GM19043 (cell line): ENCODE measurements around the gene PRR35.

Experiments
- ATAC-seq: cut with Tn5 transposase; IDR thresholded peaks from one replicate; pipeline ENCODE4 v1.9.1; 2021; ENCODE audit warnings: low read depth; ENCODE audit not compliant: unreplicated experiment

Gene PRR35

DNA sequence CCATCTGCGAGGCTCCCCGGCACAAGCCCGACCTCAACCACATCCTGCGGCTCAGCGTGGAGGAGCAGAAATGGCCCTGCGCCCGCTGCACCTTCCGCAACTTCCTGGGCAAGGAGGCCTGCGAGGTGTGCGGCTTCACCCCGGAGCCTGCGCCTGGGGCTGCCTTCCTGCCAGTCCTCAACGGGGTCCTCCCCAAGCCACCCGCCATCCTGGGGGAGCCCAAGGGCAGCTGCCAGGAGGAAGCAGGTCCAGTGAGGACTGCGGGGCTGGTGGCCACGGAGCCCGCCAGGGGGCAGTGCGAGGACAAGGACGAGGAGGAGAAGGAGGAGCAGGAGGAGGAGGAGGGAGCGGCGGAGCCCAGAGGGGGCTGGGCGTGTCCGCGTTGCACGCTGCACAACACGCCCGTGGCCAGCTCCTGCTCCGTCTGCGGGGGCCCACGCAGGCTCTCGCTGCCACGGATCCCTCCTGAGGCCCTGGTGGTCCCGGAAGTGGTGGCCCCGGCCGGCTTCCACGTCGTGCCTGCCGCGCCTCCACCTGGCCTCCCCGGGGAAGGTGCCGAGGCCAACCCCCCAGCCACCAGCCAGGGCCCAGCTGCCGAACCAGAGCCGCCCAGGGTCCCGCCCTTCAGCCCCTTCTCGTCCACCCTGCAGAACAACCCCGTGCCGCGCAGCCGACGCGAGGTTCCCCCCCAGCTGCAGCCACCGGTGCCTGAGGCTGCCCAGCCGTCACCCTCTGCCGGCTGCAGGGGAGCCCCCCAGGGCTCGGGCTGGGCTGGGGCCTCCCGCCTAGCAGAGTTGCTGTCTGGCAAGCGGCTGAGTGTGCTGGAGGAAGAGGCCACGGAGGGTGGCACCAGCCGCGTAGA is 13.1 kb upstream of the PRR35 start:
- no peak for ATAC-seq

DNA sequence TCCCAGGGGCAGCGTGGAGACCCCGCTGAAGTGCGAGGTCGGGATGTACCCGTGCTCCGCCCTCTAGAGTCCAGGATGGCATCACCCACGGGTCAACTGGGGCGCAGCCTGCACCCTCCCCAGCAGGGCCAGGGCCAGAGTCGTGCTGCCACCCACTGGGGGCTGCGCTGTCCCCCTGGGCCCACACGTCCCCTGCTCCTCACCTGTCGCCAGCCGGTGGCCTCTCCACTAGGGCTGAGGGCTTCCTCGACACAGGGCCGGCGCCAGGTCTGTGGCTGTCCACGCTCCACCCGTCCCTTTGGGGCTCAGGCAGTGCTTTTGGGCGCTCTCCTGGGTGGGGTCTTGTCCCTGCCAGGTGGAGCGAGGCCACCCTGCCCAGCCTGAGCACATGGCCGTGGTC is 11.6 kb upstream of the PRR35 start:
- ATAC-seq: no peak

DNA sequence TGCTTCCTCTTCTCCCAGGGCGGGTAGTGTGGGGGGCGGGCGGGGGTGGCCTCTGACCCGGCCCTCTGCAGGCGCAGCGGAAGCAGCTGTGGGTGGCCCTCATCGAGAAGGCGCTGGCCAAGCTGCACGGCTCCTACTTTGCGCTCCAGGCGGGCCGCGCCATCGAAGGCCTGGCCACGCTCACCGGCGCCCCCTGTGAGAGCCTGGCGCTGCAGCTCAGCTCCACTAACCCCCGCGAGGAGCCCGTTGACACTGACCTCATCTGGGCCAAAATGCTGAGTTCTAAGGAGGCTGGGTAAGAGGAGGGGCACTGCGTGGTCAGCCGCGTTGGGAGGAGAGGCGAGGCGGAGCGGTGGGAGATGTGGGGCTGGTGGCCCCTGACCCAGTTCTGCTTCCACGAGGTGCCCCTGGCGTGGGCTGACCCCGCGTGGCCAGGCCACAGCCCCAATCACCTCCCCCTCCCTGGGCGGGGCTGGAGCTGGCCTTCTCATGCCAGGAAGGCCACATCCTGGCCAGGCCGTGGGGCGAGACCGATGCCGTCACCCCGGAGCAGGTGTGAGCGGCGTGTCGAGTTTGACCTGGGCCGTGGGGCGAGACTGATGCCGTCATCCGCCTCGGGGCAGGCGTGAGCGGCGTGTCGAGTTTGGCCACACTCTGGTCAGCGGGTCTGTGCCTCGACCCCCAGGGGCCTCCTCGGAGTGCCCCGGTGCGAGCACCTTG is 10.5 kb upstream of the PRR35 start:
- ATAC-seq: no peak

DNA sequence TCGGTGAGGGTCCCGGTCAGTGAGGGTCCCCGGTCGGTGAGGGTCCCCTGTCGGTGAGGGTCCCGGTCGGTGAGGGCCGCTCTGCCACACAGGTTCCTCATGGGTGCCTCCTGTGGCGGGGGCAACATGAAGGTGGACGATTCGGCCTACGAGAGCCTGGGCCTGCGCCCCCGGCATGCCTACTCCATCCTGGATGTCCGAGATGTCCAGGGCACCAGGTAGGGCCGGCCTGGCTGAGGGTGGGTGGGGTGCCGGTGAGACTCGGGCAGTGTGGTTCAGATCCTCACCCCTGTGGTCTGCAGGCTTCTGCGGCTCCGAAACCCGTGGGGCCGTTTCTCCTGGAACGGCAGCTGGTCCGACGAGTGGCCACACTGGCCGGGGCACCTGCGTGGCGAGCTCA is 9.0 kb upstream of the PRR35 start:
- ATAC-seq: no peak

DNA sequence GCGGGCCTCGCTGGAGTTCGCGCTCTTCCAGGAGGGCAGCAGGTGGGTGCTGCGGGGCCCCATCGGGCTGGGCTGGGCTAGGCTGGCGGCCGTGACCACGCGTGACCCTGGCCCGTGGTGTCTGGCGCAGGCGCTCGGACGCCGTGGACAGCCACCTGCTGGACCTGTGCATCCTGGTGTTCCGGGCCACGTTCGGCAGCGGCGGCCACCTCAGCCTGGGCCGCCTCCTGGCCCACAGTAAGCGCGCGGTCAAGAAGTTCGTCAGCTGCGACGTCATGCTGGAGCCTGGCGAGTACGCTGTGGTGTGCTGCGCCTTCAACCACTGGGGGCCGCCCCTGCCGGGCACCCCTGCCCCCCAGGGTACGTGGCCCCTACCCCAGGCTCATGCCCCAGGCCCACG is 8.0 kb upstream of the PRR35 start:
- no peak for ATAC-seq

DNA sequence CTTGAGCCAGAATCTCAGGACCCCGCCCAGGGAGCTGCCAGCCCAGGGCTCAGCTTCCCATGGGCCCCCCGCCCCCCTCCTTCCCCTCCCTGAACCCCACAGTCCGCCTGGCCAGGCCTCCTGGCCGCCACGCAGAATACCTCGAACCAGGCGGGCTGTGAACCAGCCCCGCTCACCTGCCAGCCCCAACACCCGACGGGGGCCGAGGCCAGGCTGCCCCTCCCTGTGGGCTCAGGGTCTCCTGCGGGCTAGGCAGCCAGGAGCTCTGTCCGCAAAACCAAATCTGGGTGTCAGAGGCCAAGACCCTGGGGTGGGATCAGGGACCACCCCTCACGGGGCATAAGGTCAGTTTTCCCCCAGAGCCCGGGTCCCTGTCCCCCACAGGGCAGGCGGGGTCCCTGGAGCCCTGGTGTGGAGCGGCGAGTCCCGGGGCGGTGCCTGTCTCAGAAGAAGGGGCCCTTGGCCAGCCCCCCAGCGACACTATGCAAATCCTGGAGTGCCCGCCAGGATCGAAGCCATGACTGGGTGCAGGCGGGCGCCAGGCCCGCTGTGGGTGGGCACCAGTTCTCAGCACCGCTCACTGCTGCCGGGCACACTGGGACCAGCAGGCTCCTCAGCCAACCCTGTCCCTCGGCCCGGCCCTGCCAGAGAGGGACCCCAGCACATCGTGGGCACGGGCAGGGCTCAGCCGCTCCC is 6.4 kb upstream of the PRR35 start:
- no peak for ATAC-seq

DNA sequence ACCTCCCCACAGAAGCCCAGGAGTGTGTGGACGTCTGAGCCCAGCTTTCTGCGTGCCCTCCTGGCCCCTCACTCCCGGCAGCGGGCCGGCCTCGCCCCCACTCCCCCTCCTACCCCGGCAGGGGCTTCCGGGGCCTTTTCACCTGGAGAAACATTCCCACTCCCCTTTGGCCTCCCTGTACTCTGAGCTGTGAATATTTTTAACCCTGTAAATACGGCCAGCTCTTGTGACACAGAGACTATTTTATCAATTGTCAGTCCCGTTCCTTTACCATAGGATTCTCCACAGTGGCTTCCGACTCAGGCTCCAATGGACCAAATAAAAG is 5.9 kb upstream of the PRR35 start:
- ATAC-seq: no peak

DNA sequence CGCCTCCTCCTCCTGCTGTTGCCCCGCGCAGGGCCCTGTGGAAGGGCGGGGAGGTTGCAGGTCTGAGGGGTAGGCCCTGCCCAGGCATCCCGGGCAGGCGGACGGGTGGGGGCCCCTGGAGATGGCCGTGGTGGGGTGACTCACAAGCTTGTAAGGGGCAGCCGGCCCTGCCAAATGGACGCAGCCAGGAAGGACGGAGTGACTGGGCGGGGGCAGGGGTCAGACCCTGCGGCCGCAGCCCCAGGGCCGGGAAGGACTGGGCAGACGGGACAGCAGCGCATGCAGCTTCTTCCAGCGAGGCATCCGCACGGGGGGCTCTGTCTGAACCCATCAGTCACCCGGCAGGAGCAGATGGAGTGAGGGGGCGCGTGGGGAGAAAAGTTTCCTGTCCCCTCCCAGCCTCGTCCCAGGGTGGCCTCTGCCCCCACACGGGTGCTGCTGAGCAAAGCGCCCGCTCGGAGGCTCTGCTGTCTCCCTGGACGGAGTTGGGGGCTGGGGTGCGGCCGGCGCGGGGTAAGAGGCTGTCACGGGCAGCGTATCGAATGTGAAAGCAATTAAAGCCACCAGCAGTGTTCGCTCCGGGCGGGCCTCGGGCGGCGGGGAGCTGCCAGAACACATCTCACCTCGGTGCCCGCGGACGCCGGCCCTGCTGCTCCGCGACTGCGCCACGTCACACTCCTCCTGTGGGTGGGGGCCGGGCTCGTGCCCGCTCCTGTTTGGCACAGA is 5.4 kb upstream of the PRR35 start:
- ATAC-seq: no peak

DNA sequence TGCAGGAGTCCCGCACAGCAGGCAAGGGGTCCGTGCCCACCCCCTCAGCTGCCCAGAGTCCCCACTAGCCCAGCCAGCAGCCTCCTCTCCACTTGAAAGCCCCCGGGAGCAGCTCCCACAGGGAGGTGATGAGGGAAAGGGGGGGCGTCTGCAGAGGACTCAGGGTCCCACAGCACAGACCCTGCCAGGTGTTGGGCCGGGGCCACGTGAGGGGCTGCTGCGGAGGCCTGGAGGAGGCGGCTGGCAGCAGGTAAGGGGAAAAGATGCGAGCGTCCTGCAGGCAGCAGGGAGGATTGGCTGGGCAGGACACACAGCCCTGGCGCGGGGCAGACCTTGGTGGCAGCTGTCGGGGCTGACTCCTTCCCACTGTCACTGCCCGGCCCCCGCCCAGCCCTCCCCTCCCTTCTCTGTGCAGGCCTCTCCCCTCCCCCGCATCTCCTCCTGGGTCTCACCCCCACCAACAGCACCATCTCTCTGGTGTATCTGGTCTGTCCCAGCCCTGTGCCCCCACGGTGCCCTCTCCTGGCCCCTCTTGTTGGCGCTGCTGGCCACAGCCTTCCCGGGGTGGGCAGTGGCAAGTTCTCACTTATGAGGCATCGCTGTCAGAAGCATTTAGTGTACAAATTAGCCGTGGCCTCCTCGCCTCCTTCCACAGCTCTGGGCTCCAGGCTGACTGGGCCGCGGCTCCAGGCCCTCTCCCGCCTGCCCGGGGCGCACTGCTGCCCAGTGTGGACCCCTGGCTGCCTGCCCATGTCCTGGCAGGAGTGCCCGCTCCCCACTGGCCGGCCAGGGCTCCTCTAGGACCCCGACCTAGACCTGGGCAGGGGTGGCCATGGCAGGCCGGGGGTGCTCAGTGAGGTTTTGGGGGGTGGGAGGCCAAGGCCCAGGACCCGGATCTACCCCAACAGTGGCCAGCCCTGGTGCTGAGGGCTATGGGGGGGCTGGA is 4.4 kb upstream of the PRR35 start:
- ATAC-seq: no peak

DNA sequence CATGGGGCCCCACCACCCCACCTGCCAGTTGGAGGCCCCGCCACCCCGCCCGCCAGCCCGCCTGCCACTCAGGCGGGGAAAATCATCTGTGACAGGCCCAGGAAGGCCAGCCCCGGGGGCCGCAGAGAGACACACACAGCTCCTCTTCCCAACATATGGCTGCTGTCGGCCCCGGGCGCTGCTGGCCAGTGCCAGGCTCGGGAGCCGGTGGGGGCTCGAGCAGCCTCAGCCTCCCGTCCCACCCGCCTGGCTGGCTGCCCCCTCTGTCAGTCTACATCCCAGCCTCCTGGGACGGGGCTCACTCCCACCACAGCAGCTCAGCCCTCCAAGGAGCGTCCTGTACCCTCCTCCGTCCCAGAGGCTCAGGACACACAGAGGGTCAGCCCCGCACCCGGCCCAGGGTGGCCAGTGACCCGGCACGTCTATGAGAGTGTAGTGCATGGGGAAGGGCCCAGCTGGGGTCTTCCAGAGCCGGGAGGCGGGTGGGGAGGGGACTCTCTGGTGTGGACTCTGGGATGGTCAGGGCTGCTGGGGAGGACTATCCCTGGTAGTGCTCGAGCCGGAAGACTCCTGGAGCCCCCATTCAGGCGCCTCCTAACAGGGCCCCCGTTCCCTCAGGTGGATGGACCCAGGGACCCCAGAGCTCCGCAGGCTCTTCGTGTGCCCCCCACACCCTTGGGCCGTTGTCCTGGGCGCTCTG is 3.6 kb upstream of the PRR35 start:
- ATAC-seq: no peak

DNA sequence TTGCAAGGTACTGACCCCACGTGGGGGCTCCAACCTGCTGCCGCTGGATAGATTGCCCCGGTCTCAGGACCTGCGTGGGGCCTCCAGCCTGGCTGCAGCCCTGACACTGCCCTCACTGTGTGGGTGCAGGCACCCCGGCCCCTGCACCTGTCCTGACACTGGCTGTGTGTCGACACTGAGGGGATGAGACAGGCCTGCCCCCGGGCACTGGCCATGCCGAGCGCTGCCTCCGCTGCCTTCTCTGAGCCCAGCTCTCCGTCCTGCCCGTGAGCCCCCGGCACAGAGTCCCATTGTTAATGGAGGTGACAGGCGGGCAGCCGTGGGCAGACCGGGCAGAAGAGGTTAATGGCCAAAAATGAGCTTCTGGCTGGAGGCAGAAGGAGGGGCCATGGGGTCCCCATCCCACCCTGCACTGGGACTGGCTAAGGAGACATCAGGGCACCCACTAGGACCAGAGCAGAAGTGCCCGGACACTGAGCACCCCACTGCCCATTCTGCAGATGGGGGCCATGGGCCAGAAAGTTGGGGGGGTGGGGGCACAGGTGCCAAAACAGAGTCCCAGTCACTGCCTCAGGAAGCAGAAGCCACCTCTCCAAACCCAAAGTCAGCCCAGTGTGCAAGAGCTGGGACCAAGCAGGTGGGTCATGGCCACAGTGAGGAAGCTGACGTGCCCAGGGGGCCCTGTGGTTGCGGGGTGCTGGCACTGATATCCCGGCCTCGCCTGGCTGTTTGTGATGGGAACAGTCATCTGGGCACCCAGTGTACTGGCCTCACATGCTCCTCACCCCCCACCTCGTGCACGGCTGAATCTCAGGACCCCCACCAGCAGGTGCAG is 2.5 kb upstream of the PRR35 start:
- no peak for ATAC-seq

DNA sequence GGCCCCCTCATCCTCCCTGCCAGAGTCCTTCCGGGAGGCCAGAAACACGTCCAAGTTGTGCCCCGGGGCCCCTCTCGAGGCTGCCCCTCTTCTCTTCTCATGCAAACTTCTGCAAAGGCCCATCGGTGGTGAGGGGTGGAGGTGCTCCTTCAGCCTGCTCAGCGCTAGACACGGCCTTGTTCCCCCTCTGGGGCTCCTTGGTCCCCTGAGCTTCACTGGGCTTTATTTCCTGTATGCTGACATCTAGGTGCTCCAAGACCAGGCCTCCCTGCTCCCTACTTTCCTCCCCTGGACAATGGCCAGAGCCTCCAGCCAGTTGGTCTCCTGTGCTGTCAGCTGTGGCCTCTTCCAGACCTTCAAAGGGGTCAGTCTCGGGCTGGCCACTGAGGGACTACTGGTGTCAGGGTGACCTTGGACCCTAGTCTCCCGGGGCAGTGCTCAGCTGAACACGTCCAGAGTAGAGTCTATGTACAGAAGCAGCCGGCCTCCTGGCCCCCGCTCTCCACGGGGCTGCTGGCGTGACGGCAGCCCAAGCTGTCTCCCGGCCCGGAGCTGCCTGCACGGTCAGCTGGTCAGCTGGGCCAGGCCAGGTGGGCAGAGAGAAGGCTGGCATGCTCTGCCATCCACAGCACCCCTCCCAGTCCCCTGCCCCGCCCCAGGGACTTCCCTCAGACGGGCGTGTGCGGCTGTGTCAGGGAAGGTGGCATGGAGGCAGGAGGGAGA is 1.7 kb upstream of the PRR35 start:
- ATAC-seq: no peak

DNA sequence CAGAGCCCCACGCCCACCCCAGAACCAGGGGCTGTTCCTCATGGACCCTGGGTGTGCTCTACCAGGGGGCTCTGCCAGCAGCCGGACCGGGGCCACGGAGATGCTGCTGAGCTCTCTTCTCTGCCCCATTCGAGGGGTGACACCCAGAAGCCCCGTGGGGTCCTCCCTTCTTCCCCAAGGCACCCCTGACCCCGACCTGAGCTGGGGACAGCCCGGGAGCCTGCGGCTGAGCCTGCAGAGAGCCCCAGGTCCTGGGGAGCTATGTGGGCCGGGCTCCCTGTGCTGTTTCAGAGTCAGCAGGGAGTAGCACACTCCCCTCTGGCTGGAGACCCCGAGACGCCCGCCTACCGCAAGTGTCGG is 1.2 kb upstream of the PRR35 start:
- no peak for ATAC-seq

DNA sequence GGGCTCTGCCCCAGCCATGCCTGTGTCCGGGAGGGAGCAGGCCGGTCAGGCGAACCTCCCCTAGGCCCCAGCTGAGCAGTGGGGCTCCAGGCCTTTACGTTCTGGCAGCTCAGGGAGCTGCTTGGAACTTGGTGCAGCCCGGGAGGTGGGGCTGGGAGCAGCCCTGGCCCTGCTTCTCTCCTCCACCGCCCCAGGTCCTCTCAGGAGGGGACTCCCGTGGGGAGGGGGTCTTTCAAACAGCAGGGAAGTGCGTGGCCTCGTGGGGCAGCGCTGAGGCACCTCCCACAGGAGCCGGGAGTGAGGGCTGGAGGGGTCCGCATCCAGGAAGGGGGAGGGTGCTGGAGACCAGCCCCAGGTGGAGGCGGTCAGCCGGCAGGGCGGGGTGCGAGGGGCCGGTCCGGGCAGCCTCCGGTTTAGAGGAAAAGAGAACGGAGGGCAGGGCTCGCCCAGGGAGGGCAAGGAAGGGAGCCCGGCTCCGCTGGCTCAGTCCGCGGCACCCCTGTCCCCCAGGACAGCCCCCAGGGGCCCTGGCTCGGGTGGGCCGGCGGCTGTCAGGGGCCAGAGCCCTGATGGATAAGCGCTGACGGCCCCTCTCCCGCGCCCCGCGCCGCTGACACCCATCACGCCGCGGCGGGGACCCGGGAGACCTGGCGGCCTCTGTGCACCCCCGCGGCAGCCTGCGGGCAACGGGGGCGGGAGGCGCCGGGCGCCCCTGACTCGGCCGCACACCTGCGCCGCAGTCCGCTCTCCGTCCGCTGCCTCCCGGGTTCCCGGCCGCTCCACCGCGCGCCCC is 587 bp upstream of the PRR35 start:
- ATAC-seq: no peak

DNA sequence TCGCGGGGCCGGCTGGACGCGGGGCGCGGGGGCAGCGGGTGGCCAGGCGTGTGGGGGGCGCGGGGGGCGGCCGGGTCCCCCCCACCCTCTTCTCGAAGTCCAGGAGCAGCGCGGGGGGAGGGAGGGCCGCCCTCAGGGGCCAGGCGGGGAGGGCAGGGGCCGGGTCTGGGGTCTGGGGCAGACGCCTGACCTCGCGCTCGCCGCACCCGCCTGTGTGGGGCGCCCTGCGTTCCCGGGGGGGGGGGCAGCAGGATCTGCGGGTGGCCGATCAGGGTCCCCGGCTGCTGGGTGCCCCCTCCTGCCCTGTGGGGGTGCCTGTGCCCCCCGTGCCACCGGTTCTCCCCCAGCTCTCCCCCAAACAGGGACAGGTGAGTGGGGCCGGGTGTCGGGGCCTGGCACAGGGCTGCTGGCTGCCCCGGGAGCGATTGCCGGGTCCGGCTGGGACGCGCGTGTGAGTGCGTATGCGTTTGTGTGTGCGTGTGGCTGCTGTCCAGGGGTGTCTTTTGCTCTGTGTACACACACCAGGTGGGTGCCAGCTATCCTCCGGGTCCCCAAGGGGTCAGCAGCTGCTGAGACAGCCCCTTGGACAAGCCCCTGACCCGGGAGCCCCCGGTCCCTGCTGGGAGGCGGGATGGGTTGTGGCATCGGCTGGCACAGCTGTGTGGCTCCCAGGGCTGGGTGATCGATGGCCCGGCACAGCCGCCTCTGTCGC is 663 bp downstream of the PRR35 start:
- ATAC-seq: no peak

DNA sequence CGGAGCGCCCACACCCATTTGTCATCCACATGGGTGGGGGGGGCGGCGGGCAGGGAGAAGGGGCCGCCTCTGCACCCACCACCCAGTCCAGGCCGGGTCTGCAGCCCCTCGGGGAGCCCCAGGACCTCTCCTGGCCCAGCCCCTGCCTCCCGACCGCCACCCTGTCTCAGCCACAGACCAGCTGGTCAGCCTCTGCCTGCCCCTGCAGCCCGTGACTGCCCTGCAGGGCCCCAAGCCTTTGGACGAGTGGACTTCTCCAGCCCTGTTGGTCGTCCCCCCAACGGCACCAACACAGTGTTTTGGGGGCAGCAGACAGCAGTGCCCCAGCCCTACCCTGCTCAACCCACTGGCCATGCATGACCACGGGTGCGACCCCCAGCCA is 1.2 kb downstream of the PRR35 start:
- no peak for ATAC-seq
